ENCODE data around the gene NEUROD4. TPM values are rescaled to one million over a fixed set of nuclear protein-coding genes. Genes with fewer than 3 reads are reported as not detected.

NEUROD4 gene
- total and polyA plus RNA-seq, 10 of the 15 experiments (the other 5 are each of a cell fraction or from before 2014, with no cell fraction given) = 0.06 TPM; not detected in 9

GRCh38 chr12:55041345-55042055, 21.7 kb downstream of the NEUROD4 start:
- WGBS (ENCODE audit: insufficient coverage, insufficient replicate concordance, low lambda C conversion rate, missing lambda C conversion rate) = 36% methylated on average over 4 of the region's 4 CpGs
- no peaks in the 10 kb centered on the region for H3K4me1 ChIP-seq (ENCODE audit: control insufficient read depth, insufficient read depth, low read length)
- ChIA-PET SMC1A (ENCODE audit: uncharacterized antibody, unreplicated experiment) (no interaction called here), POLR2A (no interaction called here), RAD21 (ENCODE audit: unreplicated experiment) (interaction anchor here (1.3 kb wide), 1 partner anchor 28 kb away, joined by 3 read pairs; no protein-coding TSS in a partner anchor), CTCF (interaction anchor here (2.6 kb wide), 1 partner anchor 30 kb away, joined by 8 read pairs; no protein-coding TSS in a partner anchor)
- H3K36me3 ChIP-seq (ENCODE audit: control insufficient read depth in 2 of 2, insufficient read depth in 2 of 2, low read length in 1 of 2) = no peaks in the 10 kb centered on the region
- no peaks in the 10 kb centered on the region for H3K9me3 ChIP-seq (replicated peaks; ENCODE audit: control insufficient read depth, insufficient read depth, low read length)
- H3K4me3 ChIP-seq = no peak overlapping the region
- no peak overlapping the region for H3K27ac ChIP-seq (ENCODE audit: control insufficient read depth, insufficient read depth)
- intact Hi-C loops (cut with micrococcal nuclease; ENCODE audit: unreplicated experiment) (no loop called here), in situ Hi-C loops (cut with MboI) (no loop called here)
- no peaks in the 10 kb centered on the region for H3K79me2 ChIP-seq (ENCODE audit: control insufficient read depth, insufficient read depth, low read length)
- BruUV-seq (replicated peaks) = no TSS peak
- ATAC-seq (no peak), FAIRE-seq (no peak), DNase-seq (ENCODE audit: low read depth, low spot score) (no peak)
- TF ChIP-seq, protein P1, sequence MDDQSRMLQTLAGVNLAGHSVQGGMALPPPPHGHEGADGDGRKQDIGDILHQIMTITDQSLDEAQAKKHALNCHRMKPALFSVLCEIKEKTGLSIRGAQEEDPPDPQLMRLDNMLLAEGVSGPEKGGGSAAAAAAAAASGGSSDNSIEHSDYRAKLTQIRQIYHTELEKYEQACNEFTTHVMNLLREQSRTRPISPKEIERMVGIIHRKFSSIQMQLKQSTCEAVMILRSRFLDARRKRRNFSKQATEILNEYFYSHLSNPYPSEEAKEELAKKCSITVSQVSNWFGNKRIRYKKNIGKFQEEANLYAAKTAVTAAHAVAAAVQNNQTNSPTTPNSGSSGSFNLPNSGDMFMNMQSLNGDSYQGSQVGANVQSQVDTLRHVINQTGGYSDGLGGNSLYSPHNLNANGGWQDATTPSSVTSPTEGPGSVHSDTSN (IDR thresholded peaks at IDR 0.05; ENCODE audit: insufficient replicate concordance, low read depth, low read length) = no peak
- TF ChIP-seq SREBF2 (IDR thresholded peaks at IDR 0.05; ENCODE audit: low read length) (no peak), BACH1 (IDR thresholded peaks at IDR 0.05; ENCODE audit: borderline replicate concordance) (no peak), BCL11A (IDR thresholded peaks at IDR 0.05; ENCODE audit: low read depth, low read length) (no peak), ETV6 (conservative IDR thresholded peaks at IDR 0.05 in 1 of 2, IDR thresholded peaks at IDR 0.05 in 1 of 2; ENCODE audit: borderline replicate concordance in 1 of 2, low read depth in 1 of 2) (no peak), EED (IDR thresholded peaks at IDR 0.05; ENCODE audit: low read depth) (no peak), HDAC6 (IDR thresholded peaks at IDR 0.05; ENCODE audit: unreplicated experiment) (no peak), LARP7 (IDR thresholded peaks at IDR 0.05) (no peak), ZBED1 (IDR thresholded peaks at IDR 0.05; ENCODE audit: borderline replicate concordance) (no peak), NFYA (IDR thresholded peaks at IDR 0.05; ENCODE audit: borderline replicate concordance, low read depth, low read length) (no peak), RBBP5 (conservative IDR thresholded peaks at IDR 0.05) (no peak), POLR2A (IDR thresholded peaks at IDR 0.05; ENCODE audit: low read depth, low read length) (no peak), NR2C2 (IDR thresholded peaks at IDR 0.05; ENCODE audit: borderline replicate concordance, control insufficient read depth, insufficient read length, low read depth) (no peak), RELA (IDR thresholded peaks at IDR 0.05; ENCODE audit: borderline replicate concordance, partially characterized antibody) (no peak)
- TF ChIP-seq, protein P2, sequence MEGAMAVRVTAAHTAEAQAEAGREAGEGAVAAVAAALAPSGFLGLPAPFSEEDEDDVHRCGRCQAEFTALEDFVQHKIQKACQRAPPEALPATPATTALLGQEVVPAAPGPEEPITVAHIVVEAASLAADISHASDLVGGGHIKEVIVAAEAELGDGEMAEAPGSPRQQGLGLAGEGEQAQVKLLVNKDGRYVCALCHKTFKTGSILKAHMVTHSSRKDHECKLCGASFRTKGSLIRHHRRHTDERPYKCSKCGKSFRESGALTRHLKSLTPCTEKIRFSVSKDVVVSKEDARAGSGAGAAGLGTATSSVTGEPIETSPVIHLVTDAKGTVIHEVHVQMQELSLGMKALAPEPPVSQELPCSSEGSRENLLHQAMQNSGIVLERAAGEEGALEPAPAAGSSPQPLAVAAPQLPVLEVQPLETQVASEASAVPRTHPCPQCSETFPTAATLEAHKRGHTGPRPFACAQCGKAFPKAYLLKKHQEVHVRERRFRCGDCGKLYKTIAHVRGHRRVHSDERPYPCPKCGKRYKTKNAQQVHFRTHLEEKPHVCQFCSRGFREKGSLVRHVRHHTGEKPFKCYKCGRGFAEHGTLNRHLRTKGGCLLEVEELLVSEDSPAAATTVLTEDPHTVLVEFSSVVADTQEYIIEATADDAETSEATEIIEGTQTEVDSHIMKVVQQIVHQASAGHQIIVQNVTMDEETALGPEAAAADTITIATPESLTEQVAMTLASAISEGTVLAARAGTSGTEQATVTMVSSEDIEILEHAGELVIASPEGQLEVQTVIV (IDR thresholded peaks at IDR 0.05; ENCODE audit: borderline replicate concordance, partially characterized antibody) = no peak
- TF ChIP-seq, protein P3, sequence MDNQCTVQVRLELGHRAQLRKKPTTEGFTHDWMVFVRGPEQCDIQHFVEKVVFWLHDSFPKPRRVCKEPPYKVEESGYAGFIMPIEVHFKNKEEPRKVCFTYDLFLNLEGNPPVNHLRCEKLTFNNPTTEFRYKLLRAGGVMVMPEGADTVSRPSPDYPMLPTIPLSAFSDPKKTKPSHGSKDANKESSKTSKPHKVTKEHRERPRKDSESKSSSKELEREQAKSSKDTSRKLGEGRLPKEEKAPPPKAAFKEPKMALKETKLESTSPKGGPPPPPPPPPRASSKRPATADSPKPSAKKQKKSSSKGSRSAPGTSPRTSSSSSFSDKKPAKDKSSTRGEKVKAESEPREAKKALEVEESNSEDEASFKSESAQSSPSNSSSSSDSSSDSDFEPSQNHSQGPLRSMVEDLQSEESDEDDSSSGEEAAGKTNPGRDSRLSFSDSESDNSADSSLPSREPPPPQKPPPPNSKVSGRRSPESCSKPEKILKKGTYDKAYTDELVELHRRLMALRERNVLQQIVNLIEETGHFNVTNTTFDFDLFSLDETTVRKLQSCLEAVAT (IDR thresholded peaks at IDR 0.05) = no peak
- H3K4me2 ChIP-seq (ENCODE audit: control insufficient read depth, insufficient read depth) = no peak overlapping the region
- H3K27me3 ChIP-seq (replicated peaks in 1 of 2; ENCODE audit: control insufficient read depth in 2 of 2, insufficient read depth in 2 of 2, low read length in 1 of 2) = peaks cover 0 to 12% of the 10 kb centered on the region in 2 experiments; a peak in 2 of 4 replicates
- H3K9ac ChIP-seq (ENCODE audit: control insufficient read depth, insufficient read depth, low read length) = no peak overlapping the region
- no peaks in the 10 kb centered on the region for H4K20me1 ChIP-seq (ENCODE audit: control insufficient read depth, insufficient read depth)
- no peak overlapping the region for H2AFZ ChIP-seq (ENCODE audit: control insufficient read depth, low read depth, low read length)

Data from GM12878 (cell line).